Measurements from ENCODE around the gene TSSC4.

TSSC4 gene

DNA sequence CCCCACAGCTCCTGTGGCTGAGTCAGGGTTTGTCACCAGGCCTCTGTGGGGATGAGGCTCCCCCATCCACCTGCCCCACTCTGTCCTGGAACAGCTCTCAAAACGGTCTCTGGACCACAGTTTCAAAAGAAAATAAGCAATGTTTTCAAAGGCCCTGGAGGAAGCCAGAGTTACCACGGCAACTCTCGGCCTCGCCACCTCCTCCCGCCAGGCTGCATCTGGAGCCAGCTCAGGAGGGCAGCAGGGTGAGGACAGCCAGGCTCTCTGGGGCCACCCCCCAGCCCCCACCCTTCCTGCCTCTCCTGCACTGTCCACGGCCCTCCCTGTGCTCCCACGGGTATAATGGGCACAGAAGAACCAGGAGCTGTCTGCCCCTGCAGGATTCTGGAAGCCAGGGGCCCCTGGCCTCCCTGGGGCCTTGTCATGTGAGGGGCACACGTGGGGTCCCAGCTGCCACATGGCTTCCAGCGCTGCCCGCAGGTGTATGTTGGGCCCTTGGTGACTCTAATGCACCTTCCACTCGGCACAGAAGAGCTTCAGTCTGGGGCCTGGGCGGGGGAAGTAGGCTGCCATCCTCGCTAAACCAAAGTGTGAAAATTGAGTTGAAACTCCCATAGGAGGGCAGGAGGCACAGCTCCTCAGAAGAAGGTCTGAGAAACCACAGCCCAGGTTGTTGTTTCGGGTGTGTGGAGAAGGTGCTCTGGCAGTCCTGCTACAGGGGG is 13.1 kb upstream of the TSSC4 start:
- no peak for DNase-seq

GRCh38 chr11:2388431-2389376 is 11.8 kb upstream of the TSSC4 start:
- DNase-seq, result no peak

DNA sequence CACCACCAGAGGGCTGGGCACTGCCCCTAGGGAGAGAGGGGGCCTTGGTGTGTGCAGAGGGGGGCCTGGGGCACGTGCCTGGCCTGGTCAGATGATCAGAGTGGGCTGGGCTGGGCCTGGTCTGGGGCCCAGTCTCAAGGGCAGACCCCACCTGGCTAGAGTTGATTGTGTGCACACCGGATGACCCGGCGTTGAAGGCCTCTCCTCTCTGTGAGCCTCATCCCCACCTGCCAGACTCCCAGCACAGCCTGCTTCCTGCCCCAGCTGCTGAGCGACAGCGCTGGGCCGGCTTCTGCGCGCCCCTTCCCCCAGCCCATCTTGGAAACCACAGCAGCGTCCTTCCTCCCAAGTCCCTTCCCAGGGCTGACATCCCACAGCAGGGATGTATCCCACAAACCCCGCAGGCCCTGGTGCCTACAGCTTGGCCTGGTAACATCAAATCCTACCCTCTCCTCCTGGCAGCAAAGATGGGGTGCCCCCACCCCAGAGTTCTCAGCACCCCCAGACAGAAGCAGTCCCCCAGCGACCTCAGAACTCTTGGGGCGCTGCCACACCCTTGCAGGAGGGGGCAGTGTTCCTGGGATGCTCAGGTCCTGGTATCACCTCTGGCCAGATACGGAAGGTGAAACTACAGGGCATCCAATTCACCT is 11.0 kb upstream of the TSSC4 start:
- no peak for DNase-seq

DNA sequence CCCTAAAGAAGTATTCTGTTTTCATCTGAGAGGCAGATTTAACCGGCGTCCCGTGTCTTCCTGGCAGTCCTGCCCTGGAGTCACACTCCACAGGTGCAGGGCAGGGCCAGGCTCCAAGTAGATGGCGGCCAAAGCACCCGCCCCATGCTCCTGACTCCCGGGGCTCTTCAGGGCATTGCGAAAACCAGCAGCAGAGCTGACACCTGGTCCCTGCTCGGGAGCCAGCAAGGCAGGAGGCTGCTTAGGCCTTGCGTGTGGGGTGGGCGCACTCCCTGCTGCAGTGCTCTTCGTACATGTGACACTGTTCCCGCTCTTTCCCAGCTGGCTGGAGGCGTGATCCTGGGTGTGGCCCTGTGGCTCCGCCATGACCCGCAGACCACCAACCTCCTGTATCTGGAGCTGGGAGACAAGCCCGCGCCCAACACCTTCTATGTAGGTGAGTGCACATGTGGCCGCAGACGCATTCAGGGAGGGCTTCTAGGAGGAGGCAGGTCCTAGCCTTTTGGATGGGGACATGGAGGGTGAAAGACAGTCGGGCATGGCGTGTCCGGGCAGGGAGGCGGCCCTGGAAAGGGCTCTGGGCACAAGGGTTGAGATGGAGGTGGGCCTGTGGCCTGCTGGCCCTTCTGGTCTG is 10.3 kb upstream of the TSSC4 start:
- DNase-seq, result no peak

GRCh38 chr11:2390725-2391151 is 9.8 kb upstream of the TSSC4 start:
- DNase-seq, result no peak

GRCh38 chr11:2391181-2391975 is 9.2 kb upstream of the TSSC4 start:
- no peak for DNase-seq

DNA sequence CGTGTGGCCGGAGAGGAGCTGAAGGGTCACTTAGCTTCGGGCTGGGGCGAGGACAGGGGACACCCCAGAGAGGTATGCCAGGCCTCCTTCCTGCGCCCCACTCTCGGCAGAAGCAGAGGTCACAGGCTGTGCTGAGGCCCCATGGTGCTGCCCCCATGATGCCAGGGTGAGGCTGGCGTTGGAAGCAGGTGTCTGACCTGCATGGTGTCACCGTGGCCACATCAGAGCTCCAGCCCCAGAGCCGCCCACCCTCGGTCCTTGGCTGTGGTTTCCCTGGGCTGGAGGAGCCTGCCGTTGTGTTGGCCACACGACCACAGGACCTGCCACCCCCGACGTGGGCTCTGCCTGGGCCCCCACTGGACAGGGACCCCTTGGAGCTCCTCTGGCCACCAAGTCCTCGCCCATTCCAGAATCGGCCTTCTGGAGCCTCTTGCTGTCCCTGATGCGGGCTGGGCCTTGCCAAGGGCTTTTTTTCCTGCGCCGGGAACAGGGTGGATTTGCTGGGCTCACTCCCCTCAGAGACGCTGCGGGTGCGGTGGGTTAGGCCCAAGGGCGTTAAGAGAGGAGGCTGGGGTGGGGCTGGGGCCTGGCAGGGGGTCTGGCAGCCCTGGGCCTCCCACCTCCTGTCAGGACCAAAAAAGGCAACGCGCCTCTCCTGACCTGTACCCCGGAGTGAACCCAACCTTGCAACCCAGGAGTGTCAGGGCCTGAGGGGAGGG is 8.2 kb upstream of the TSSC4 start:
- no peak for DNase-seq

GRCh38 chr11:2393111-2393868 is 7.3 kb upstream of the TSSC4 start:
- DNase-seq, result no peak

GRCh38 chr11:2393941-2394817 is 6.4 kb upstream of the TSSC4 start:
- no peak for DNase-seq

DNA sequence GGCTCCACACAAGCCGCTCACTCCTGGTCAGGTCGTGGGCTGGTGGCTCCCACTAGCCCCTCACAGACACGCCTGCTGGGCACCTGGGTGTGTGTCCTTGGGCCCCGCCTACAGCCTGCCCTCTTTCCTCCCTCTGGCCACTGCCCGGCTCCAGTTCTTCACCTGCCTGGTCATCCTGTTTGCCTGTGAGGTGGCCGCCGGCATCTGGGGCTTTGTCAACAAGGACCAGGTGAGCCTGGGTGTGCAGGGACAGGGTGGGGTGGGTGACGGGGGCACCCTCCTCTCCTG is 5.8 kb upstream of the TSSC4 start:
- DNase-seq, result no peak

DNA sequence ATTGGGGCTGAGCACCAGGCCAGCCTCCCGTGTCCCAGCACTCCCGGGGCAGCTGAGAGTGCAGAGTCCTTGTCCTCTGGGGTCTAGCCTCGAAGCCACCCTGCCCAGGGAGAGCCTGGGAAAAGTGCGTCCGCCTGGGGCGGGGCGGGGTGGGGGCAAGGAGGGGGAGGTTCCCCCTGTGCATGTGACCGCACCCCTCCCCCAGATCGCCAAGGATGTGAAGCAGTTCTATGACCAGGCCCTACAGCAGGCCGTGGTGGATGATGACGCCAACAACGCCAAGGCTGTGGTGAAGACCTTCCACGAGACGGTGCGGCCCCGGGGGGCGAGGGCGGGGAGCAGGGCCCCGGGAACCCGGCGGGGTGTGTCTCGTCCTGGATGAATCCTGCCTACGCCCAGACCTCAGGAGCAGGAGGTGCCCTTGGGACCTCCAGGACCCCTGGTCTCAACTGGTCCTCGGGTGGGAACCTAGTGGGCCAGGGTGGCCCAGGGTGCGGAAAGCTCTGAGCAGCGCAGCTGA is 5.3 kb upstream of the TSSC4 start:
- no peak for DNase-seq

DNA sequence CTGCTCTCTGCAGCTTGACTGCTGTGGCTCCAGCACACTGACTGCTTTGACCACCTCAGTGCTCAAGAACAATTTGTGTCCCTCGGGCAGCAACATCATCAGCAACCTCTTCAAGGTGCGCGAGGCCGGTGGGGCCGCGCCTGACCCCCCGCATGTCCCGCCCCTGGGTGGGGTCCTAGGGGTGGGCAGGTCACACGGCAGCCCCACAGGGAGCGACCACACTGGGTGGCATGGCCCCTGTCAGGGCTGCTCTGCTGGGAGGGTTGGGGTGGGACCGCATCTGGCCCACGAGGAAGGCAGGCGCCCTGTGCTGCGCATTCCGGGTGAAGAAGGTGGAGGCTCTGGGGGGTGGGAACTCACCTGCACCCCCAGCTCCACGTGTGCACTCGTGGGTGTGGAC is 4.7 kb upstream of the TSSC4 start:
- DNase-seq, result no peak

DNA sequence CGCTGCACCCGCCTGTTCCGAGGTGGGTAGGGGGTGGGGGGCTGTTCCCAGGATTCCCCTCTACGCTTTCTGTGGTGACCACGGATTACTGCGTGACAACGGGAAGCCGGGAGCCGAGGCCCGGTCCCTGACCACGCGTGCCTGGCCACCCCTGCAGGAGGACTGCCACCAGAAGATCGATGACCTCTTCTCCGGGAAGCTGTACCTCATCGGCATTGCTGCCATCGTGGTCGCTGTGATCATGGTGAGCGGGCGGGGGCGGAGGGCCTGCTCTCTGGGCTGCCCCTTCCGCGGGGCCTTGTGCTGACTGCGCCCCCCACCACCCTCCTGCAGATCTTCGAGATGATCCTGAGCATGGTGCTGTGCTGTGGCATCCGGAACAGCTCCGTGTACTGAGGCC is 4.1 kb upstream of the TSSC4 start:
- no peak for DNase-seq

DNA sequence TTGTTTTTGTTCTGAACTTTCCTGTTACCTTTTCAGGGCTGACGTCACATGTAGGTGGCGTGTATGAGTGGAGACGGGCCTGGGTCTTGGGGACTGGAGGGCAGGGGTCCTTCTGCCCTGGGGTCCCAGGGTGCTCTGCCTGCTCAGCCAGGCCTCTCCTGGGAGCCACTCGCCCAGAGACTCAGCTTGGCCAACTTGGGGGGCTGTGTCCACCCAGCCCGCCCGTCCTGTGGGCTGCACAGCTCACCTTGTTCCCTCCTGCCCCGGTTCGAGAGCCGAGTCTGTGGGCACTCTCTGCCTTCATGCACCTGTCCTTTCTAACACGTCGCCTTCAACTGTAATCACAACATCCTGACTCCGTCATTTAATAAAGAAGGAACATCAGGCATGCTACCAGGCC is 3.5 kb upstream of the TSSC4 start:
- DNase-seq, result no peak

- no peak for DNase-seq
These were observed 1.7 kb upstream of the TSSC4 start for GRCh38 chr11:2398664-2399355.

DNA sequence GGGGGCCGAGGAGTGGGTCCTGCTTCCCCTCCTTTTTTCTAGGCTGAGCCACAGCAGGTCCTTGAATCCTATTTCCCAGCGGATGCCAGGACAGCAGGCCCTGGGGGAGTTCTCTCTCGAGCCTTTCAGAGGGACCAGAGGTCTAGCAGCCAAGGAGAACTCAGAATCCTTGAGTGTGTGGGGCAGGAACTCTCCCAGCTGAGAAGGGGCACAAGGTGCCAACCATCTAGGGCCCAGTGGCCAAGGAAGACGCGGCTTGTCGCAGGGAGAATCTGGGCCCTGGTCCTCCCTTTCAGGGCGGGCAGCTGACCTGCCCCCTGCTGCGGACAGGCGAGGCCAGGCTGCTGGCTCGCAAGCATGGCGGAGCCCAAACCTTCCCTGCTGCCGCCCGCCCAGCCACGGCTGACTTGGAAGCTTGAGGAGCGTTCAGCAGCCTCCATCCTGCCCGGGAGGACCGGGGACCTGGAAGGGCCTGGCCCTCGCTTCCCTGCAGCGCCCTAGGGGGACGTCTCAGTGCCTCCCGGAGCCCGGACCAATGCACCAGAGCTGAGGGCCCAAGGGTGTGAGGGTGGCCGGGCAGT is 972 bp upstream of the TSSC4 start:
- DNase-seq, result no peak

GRCh38 chr11:2400762-2401435 is 349 bp downstream of the TSSC4 start:
- DNase-seq, result no peak

- no peak for DNase-seq
These were observed 960 bp downstream of the TSSC4 start for GRCh38 chr11:2401436-2401984.
